ENCODE data around the gene GABPB1.

DNA sequence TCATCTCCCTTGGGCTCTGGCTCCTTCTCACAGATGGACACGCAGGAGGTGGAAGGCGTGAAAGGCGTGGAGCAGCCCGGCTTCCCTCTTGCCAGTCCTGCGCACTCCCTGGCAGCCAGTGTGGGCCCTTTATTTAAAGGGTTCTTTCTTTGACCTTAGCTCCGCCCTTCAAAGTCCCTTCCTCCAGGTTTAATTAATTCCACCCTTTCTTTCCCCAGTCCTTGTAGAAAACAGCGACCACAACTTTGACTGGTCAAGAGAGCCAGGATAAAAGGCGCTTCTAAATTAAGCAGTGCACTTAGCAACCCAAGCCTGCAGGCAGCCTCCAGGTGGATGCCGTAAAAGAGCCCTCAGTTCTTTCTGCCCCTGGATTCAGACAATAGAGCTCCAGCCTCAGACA lies 89.4 kb downstream of the GABPB1 start, which contains the start of gene HDC:
- no peak for TF ChIP-seq POLR2A (IDR thresholded peaks at IDR 0.05)
- TF ChIP-seq, protein P1, sequence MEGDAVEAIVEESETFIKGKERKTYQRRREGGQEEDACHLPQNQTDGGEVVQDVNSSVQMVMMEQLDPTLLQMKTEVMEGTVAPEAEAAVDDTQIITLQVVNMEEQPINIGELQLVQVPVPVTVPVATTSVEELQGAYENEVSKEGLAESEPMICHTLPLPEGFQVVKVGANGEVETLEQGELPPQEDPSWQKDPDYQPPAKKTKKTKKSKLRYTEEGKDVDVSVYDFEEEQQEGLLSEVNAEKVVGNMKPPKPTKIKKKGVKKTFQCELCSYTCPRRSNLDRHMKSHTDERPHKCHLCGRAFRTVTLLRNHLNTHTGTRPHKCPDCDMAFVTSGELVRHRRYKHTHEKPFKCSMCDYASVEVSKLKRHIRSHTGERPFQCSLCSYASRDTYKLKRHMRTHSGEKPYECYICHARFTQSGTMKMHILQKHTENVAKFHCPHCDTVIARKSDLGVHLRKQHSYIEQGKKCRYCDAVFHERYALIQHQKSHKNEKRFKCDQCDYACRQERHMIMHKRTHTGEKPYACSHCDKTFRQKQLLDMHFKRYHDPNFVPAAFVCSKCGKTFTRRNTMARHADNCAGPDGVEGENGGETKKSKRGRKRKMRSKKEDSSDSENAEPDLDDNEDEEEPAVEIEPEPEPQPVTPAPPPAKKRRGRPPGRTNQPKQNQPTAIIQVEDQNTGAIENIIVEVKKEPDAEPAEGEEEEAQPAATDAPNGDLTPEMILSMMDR (IDR thresholded peaks at IDR 0.05), result no peak
